DOHH2 (cell line): ENCODE results near the gene GLRX.

Experiments
- EZH2phosphoT487 ChIP-seq: fragments of 200-600 bp; sonication (generic); IDR thresholded peaks from 2 replicates; pipeline ENCODE4 v1.6.1; 2017; ENCODE audit warnings: borderline replicate concordance, mild to moderate bottlenecking, antibody characterized with exemption, low read length, moderate library complexity, mixed read lengths
- TF ChIP-seq, protein P1 (sequence below): fragments of 200-600 bp; sonication (generic); IDR thresholded peaks from one replicate; pipeline ENCODE4 v1.5.1; 2014; ENCODE audit warnings: antibody characterized with exemption, mild to moderate bottlenecking, low read depth, low read length; ENCODE audit not compliant: poor library complexity, severe bottlenecking

DNA sequence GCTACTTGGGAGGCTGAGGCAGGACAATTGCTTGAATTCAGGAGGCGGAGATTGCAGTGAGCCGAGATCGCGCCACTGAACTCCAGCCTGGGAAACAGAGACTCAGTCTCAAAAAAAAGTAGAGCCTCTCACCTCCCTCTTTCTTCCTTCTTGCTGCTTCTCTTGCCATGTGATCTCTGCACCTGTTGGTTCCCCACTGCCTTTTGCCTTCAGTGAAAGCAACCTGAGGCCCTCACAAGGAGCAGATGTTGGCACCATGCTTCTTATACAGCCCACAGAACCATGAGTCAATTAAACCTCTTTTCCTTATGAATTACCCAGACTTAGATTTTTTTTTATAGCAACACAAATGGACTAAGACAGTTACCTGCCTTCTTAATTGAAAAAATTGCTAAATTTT, 45.6 kb upstream of the GLRX start:
- TF ChIP-seq, protein P1, sequence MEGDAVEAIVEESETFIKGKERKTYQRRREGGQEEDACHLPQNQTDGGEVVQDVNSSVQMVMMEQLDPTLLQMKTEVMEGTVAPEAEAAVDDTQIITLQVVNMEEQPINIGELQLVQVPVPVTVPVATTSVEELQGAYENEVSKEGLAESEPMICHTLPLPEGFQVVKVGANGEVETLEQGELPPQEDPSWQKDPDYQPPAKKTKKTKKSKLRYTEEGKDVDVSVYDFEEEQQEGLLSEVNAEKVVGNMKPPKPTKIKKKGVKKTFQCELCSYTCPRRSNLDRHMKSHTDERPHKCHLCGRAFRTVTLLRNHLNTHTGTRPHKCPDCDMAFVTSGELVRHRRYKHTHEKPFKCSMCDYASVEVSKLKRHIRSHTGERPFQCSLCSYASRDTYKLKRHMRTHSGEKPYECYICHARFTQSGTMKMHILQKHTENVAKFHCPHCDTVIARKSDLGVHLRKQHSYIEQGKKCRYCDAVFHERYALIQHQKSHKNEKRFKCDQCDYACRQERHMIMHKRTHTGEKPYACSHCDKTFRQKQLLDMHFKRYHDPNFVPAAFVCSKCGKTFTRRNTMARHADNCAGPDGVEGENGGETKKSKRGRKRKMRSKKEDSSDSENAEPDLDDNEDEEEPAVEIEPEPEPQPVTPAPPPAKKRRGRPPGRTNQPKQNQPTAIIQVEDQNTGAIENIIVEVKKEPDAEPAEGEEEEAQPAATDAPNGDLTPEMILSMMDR, result no peak
- TF ChIP-seq EZH2phosphoT487, result no peak
